Fibroblast of lung (primary cell): Measurements from ENCODE around the gene ITIH3. TPM values are rescaled to one million over a fixed set of nuclear protein-coding genes. Genes with fewer than 3 reads are reported as not detected.

ENCODE experiments used
- DNase-seq, 2 donors: peaks; one replicate each; pipeline versions ENCODE4 v3.0.0 to v3.0.0-alpha.2; 2010; ENCODE audit warnings: low read depth in 2 of 2
- H2AFZ ChIP-seq: 2 replicates; pipeline ENCODE4 v1.5.1; 2012; ENCODE audit warnings: low read length, control low read depth, inconsistent platforms
- H3K27ac ChIP-seq: 2 replicates; pipeline ENCODE4 v1.5.1; 2011; ENCODE audit warnings: low read length, control low read depth; ENCODE audit not compliant: insufficient read depth
- H3K27me3 ChIP-seq: 2 replicates; pipeline ENCODE4 v1.5.1; 2011; ENCODE audit warnings: mild to moderate bottlenecking, low read length; ENCODE audit not compliant: control insufficient read depth, insufficient read depth
- H3K36me3 ChIP-seq: 2 replicates; pipeline ENCODE4 v1.5.1; 2011; ENCODE audit warnings: low read length; ENCODE audit not compliant: control insufficient read depth, insufficient read depth
- H3K4me1 ChIP-seq: 2 replicates; pipeline ENCODE4 v1.5.1; 2011; ENCODE audit warnings: low read length; ENCODE audit not compliant: control insufficient read depth, insufficient read depth; ENCODE audit errors: extremely low read depth
- H3K4me2 ChIP-seq: 2 replicates; pipeline ENCODE4 v1.5.1; 2011; ENCODE audit warnings: low read length, control low read depth; ENCODE audit not compliant: insufficient read depth; ENCODE audit errors: extremely low read depth
- H3K4me3 ChIP-seq, 4 experiments: fragments of 200-600 bp in 1 of 4; sonication (generic) in 1 of 4; replicated peaks in 1 of 4; 2 replicates each; pipeline ENCODE4 v1.5.1; 2011 to 2016; ENCODE audit warnings: low read length in 4 of 4, low read depth in 3 of 4, mild to moderate bottlenecking in 3 of 4, control low read depth in 2 of 4, inconsistent platforms in 1 of 4, mixed read lengths in 1 of 4; ENCODE audit not compliant: insufficient read depth in 1 of 4; ENCODE audit errors: control extremely low read depth in 1 of 4
- H3K79me2 ChIP-seq: 2 replicates; pipeline ENCODE4 v1.5.1; 2012; ENCODE audit warnings: mild to moderate bottlenecking, low read length, inconsistent platforms; ENCODE audit not compliant: control insufficient read depth, insufficient read depth
- H3K9ac ChIP-seq: 2 replicates; pipeline ENCODE4 v1.5.1; 2011; ENCODE audit warnings: mild to moderate bottlenecking, low read length, control low read depth; ENCODE audit not compliant: insufficient read depth
- H3K9me3 ChIP-seq: 2 replicates; pipeline ENCODE4 v1.5.1; 2012; ENCODE audit warnings: low read depth, low read length; ENCODE audit not compliant: control insufficient read depth, insufficient read depth
- H4K20me1 ChIP-seq: 2 replicates; pipeline ENCODE4 v1.5.1; 2011; ENCODE audit warnings: low read length; ENCODE audit not compliant: control insufficient read depth, insufficient read depth; ENCODE audit errors: extremely low read depth
- EZH2 ChIP-seq: IDR thresholded peaks from 2 replicates; pipeline ENCODE4 v1.5.1; 2012; ENCODE audit warnings: low read length, control low read depth, mild to moderate bottlenecking; ENCODE audit errors: missing control alignments
- polyA plus RNA-seq, 2 donors: library from polyadenylated mRNA; depleted of rRNA in 1 of 2; stranded (reverse) in 1 of 2; unstranded in 1 of 2; fragments of >200 nt; gene quantifications; 2 replicates each; pipeline ENCODE4 v1.2.1, GENCODE V29; 2011 to 2012; ENCODE audit warnings: missing spikeins in 1 of 2
- total RNA-seq: library from RNA; depleted of rRNA; stranded (reverse); fragments of >200 nt; gene quantifications from 2 replicates; pipeline ENCODE4 v1.2.1, GENCODE V29; 2014
- TF ChIP-seq, protein P1 (sequence below), 2 donors: IDR thresholded peaks in 1 of 2; conservative IDR thresholded peaks in 1 of 2; 1 replicate in 1 of 2; 2 replicates in 1 of 2; pipeline ENCODE4 v1.5.1; 2011 to 2012; ENCODE audit warnings: low read length in 2 of 2, control low read depth in 1 of 2, inconsistent platforms in 1 of 2, low read depth in 1 of 2, mild to moderate bottlenecking in 1 of 2

The ITIH3 gene
- total and polyA plus RNA-seq, 2 donors (not counting 1 experiment from before 2014, with no cell fraction given) = 0.17 to 1.5 TPM

DNA sequence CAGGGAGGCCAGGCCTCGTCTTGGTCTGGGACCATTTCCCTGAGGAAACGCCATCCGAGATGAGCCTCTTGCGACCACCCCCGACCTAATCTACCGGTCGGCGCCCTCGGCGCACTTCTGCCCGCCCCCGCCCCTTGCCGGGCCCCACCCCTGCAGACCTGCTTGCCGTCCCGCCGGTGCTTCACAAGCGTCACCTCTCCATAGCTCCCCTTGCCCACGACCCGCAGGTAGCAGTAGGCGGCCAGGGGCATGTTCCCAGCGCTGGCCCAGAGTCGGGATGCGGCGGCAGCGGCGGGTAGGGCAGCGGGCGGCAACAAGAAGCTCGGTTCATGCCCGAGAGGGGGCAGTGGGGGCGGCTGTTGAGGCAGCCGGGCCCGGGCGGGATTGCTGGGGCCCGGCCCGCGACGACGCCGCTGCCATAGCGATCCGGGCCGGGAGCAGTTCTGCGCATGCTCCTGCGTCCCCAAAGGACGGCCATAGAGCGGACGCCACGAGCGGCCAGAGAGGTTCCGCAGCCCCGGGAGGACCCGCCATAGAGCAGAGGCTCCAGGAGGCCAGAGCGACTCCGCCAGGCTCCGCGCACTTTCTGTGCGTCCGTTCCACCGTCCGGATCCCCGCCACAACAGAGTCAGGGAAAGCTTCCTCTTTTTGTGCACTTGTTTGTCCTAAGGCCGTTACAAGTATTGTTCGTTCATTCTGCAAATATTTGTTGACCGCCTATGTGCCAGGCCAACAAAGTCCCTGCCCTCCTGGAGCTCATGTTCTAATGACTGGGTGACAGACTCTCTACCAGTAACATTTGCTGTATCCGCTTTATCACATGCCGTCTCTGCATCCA, 23.9 kb upstream of the ITIH3 start, which contains the start of gene NEK4:
Gene NEK4 (minus strand): TSS at position 445 of the 838 bp plus-strand sequence. CDS start 194 bp downstream, at position 251.
- Histone ChIP-seq H3K79me2 (peaks cover 2% of the 10 kb centered on the region), H3K27ac (peak within 1 kb of the TSS; percentile 75), H3K27me3 (no peaks in the 10 kb centered on the region), H3K36me3 (no peaks in the 10 kb centered on the region), H3K4me2 (peak within 1 kb of the TSS; percentile 94), H2AFZ (peak within 1 kb of the TSS; percentile 99), H4K20me1 (no peaks in the 10 kb centered on the region), H3K9ac (peak within 1 kb of the TSS; percentile 74), H3K9me3 (no peaks in the 10 kb centered on the region), H3K4me3 (peak within 1 kb of the TSS; percentile 73 to 92 (median 82)), H3K4me1 (no peaks in the 10 kb centered on the region)
- DNase-seq = peak; percentile 82 to 89
- TF ChIP-seq, protein P1, sequence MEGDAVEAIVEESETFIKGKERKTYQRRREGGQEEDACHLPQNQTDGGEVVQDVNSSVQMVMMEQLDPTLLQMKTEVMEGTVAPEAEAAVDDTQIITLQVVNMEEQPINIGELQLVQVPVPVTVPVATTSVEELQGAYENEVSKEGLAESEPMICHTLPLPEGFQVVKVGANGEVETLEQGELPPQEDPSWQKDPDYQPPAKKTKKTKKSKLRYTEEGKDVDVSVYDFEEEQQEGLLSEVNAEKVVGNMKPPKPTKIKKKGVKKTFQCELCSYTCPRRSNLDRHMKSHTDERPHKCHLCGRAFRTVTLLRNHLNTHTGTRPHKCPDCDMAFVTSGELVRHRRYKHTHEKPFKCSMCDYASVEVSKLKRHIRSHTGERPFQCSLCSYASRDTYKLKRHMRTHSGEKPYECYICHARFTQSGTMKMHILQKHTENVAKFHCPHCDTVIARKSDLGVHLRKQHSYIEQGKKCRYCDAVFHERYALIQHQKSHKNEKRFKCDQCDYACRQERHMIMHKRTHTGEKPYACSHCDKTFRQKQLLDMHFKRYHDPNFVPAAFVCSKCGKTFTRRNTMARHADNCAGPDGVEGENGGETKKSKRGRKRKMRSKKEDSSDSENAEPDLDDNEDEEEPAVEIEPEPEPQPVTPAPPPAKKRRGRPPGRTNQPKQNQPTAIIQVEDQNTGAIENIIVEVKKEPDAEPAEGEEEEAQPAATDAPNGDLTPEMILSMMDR (conservative IDR thresholded peaks at IDR 0.05 in 1 of 2, IDR thresholded peaks at IDR 0.05 in 1 of 2; ENCODE audit: low read depth in 1 of 2, low read length in 2 of 2) = no peak
- TF ChIP-seq EZH2 = no peak

DNA sequence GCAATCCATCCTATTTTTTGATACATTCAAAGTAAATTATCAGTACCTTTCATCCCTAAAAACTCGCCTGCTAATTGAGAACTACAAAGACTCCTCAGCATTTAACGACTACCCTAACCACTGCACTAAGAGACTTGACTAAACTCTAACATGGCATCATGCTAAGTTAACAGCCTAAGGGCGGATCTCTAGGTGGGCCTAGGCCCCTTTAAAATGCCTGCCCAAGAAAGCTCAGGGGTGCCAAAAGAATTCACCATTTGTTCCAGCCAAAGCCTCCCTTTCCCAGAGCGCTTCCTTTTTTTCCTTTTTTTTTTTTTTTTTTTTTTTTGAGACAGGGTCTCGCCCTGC, 23.3 kb upstream of the ITIH3 start:
- Histone ChIP-seq H3K27me3 (no peaks in the 10 kb centered on the region), H3K9me3 (no peaks in the 10 kb centered on the region), H4K20me1 (no peaks in the 10 kb centered on the region), H3K4me3 (peak overlapping the region; percentile 73 to 92 (median 82)), H3K4me2 (peak overlapping the region; percentile 83), H3K79me2 (peaks cover 2% of the 10 kb centered on the region), H3K36me3 (no peaks in the 10 kb centered on the region), H3K4me1 (no peaks in the 10 kb centered on the region), H3K9ac (peak overlapping the region; percentile 74), H2AFZ (peak overlapping the region; percentile 99), H3K27ac (peak overlapping the region; percentile 75)
- DNase-seq = no peak
- TF ChIP-seq, protein P1 (conservative IDR thresholded peaks at IDR 0.05 in 1 of 2, IDR thresholded peaks at IDR 0.05 in 1 of 2; ENCODE audit: low read depth in 1 of 2, low read length in 2 of 2) = no peak
- TF ChIP-seq EZH2 = no peak

DNA sequence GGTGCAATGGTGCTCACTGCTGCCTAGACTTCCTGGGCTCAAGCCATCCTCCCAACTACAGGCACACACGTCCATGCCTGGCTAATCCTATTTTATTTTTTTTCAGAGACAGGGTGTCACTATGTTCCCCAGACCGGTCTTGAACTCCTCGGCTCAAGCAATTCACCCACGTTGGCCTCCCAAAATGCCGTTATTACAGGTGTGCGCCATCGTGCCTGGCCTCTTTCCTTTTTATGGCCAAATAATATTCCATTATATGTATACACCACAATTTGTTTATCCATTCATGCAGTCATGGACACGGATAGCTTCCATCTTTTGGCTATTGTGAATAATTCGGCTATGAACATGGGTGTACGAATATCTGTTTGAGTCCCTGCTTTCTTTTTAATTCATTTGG, 22.9 kb upstream of the ITIH3 start:
- H3K27me3 ChIP-seq = no peaks in the 10 kb centered on the region
- no peak overlapping the region for H3K9ac ChIP-seq
- H3K79me2 ChIP-seq = peaks cover 2% of the 10 kb centered on the region

More for the DNA sequence above, 22.9 kb upstream of the ITIH3 start:
- Histone ChIP-seq H2AFZ (peak overlapping the region; percentile 99), H3K4me1 (no peaks in the 10 kb centered on the region), H4K20me1 (no peaks in the 10 kb centered on the region), H3K27ac (no peak overlapping the region), H3K4me3 (peak overlapping the region in 1 of 4 experiments; percentile 81), H3K36me3 (no peaks in the 10 kb centered on the region), H3K4me2 (peak overlapping the region; percentile 83), H3K9me3 (no peaks in the 10 kb centered on the region)
- no peak for TF ChIP-seq EZH2
- TF ChIP-seq, protein P1 (conservative IDR thresholded peaks at IDR 0.05 in 1 of 2, IDR thresholded peaks at IDR 0.05 in 1 of 2; ENCODE audit: low read depth in 1 of 2, low read length in 2 of 2) = no peak
- no peak for DNase-seq
